CD4-positive, CD25-positive, alpha-beta regulatory T cell (primary cell): ENCODE results near the gene VENTX. TPM values are rescaled to one million over a fixed set of nuclear protein-coding genes. Genes with fewer than 3 reads are reported as not detected.
"Not testable (repeated sequence)": the region's sequence is repeated elsewhere in the genome, so short reads cannot be mapped to it uniquely, and the experiment has no call there.

Experiments used
- ATAC-seq, 2 donors: fragments of 150-1000 bp; cut with Tn5 transposase; one replicate each; pipeline ENCODE4 v1.10.0; 2021; ENCODE audit warnings: low read depth in 2 of 2, moderate number of reproducible peaks in 2 of 2, moderate library complexity in 1 of 2
- DNase-seq, 3 donors: peaks; one replicate each; pipeline versions ENCODE4 v3.0.0 to v3.0.0-alpha.2; 2012 to 2022; ENCODE audit warnings: mixed read lengths in 1 of 3
- H3K27ac ChIP-seq: one replicate; pipeline ENCODE4 v1.7.0; 2013; ENCODE audit warnings: mild to moderate bottlenecking, low read length; ENCODE audit not compliant: insufficient read depth, poor library complexity, severe bottlenecking
- H3K27me3 ChIP-seq: one replicate; pipeline ENCODE4 v1.7.0; 2013; ENCODE audit warnings: low read length; ENCODE audit not compliant: control insufficient read depth, insufficient read depth
- H3K36me3 ChIP-seq: one replicate; pipeline ENCODE4 v1.7.0; 2013; ENCODE audit warnings: mild to moderate bottlenecking, low read length, moderate library complexity; ENCODE audit not compliant: control insufficient read depth, insufficient read depth
- H3K4me1 ChIP-seq: 2 replicates; pipeline ENCODE4 v1.7.0; 2013; ENCODE audit warnings: mild to moderate bottlenecking, low read length; ENCODE audit not compliant: insufficient read depth, control insufficient read depth, poor library complexity, severe bottlenecking
- H3K4me3 ChIP-seq: one replicate; pipeline ENCODE4 v1.7.0; 2013; ENCODE audit warnings: low read depth, mild to moderate bottlenecking, low read length, moderate library complexity
- H3K9me3 ChIP-seq, 2 experiments: 1 replicate in 1 of 2; 2 replicates in 1 of 2; pipeline ENCODE4 v1.7.0; 2013; ENCODE audit warnings: low read length in 2 of 2, mild to moderate bottlenecking in 1 of 2, moderate library complexity in 1 of 2; ENCODE audit not compliant: control insufficient read depth in 2 of 2
- H3K27ac Mint-ChIP-seq, 3 donors: one replicate each; pipeline ENCODE4 v1.8.0; 2020 to 2022; ENCODE audit warnings: mild to moderate bottlenecking in 3 of 3, mixed read lengths in 3 of 3, moderate library complexity in 2 of 3
- H3K27me3 Mint-ChIP-seq: one replicate; pipeline ENCODE4 v1.8.0; 2022; ENCODE audit warnings: mild to moderate bottlenecking, mixed read lengths
- H3K36me3 Mint-ChIP-seq: one replicate; pipeline ENCODE4 v1.8.0; 2020; ENCODE audit warnings: mixed read lengths
- H3K4me1 Mint-ChIP-seq, 4 donors: one replicate each; pipeline ENCODE4 v1.8.0; 2020 to 2022; ENCODE audit warnings: mixed read lengths in 4 of 4, mild to moderate bottlenecking in 1 of 4
- H3K4me3 Mint-ChIP-seq, 4 donors: one replicate each; pipeline ENCODE4 v1.8.0; 2020 to 2022; ENCODE audit warnings: mild to moderate bottlenecking in 4 of 4, mixed read lengths in 4 of 4, moderate library complexity in 3 of 4
- H3K9me3 Mint-ChIP-seq, 7 donors: one replicate each; pipeline ENCODE4 v1.8.0; 2020 to 2022; ENCODE audit warnings: mixed read lengths in 7 of 7, mild to moderate bottlenecking in 3 of 7, moderate library complexity in 2 of 7
- polyA plus RNA-seq, 4 donors: library from polyadenylated mRNA; unstranded; fragments of 300-500 nt; fragmentation: Illumina TruSeq; gene quantifications; one replicate each; pipeline ENCODE4 v1.2.3, GENCODE V29; 2021
- total RNA-seq: library from RNA; stranded (reverse); gene quantifications from one replicate; pipeline ENCODE4 v1.2.3, GENCODE V29; 2022

The VENTX gene
- total and polyA plus RNA-seq, 5 donors from 2014 or later = not detected

DNA sequence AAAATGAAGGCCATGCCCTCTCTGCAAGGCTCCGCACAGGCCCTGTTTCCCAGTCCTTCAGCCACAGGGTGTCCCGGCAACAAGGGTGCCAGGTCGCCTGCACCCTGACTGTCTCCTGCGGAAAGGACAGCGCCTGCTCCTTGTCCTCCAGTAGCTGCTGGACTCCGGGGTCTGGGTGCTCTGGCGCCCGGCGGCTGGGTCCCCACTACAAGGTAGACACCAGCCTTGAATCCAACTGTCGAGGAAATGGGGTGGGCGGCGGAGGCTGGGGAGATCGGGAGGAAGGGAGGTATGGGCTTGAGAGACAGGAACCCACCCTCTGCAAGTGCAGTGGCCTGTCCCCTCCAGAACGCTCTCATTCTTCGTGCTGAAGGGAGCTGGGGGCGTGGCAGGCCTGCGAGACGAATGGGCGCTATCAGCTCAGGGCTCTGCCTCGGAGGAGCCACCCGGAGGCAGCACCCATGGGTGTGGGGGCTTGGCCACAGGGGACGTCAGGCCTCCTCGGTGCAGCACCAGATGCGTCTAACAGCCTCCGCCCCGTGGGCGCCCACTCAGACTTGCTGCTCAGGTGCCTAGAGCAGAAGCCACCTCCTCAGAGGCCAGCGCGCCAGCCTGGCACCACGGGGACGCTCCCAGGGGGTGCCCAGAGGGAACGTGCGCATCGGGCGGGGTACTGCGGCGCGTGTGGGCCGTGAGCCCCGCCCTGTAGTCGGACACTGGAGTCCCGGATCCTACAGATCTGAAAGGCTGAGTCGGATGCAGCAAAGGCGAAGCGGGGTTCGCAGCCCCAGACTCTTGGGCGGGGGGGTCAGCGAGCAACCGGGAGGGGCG, 23.5 kb downstream of the VENTX start:
- H3K4me1 Mint-ChIP-seq = peaks cover 0 to 78% (median 29%) of the 10 kb centered on the region in 4 donors
- peak; percentile 58 to 67 (median 65) for DNase-seq
- Histone ChIP-seq H3K36me3 (no peaks in the 10 kb centered on the region), H3K4me3 (no peak overlapping the region), H3K9me3 (no peaks in the 10 kb centered on the region), H3K4me1 (peaks cover 80% of the 10 kb centered on the region), H3K27ac (peak overlapping the region; percentile 90), H3K27me3 (no peaks in the 10 kb centered on the region)
- H3K27me3 Mint-ChIP-seq = no peaks in the 10 kb centered on the region
- H3K9me3 Mint-ChIP-seq = no peaks in the 10 kb centered on the region
- peak; percentile 33 to 40 for ATAC-seq
- H3K36me3 Mint-ChIP-seq = no peaks in the 10 kb centered on the region
- peak overlapping the region; percentile 14 to 95 (median 71) for H3K27ac Mint-ChIP-seq
- peak overlapping the region; percentile 83 to 95 (median 85) for H3K4me3 Mint-ChIP-seq

DNA sequence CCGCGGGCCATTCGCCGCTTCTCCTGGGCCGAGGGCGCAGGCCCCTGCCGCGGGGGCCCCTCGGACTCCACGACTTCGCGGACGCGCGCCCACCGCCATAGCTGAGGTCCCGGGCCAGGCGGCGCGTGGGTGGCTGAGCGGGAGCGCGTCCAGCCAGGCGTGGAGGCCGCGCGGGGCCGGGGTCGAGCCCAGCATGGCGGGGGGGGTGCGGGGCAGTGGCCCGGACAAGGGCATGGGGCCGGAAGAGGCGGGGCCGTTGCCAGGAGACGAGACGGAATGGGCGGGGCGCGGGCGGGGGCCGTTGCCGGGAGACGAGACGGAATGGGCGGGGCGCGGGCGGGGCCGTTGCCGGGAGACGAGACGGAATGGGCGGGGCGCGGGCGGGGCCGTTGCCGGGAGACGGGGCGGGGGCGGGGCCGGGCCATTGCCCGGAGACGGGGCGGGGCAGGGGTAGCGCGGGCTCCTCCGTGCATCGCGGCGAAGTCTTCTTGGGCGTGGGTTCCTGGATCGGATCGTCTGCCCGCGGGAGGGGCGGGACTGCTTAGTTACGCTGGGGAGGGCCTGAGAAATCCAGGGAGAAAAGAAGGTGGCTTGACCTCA, 24.2 kb downstream of the VENTX start:
- no peaks in the 10 kb centered on the region for H3K9me3 ChIP-seq
- H3K36me3 Mint-ChIP-seq = no peaks in the 10 kb centered on the region
- no peaks in the 10 kb centered on the region for H3K27me3 ChIP-seq
- H3K36me3 ChIP-seq = no peaks in the 10 kb centered on the region
- H3K9me3 Mint-ChIP-seq = no peaks in the 10 kb centered on the region
- peak overlapping the region; percentile 53 for H3K4me3 ChIP-seq
- peak overlapping the region; percentile 90 for H3K27ac ChIP-seq
- H3K27me3 Mint-ChIP-seq = no peaks in the 10 kb centered on the region
- H3K4me3 Mint-ChIP-seq = peak overlapping the region; percentile 74 to 85 (median 82)
- H3K4me1 Mint-ChIP-seq = peaks cover 0 to 78% (median 29%) of the 10 kb centered on the region in 4 donors
- peak; percentile 76 to 81 (median 81) for DNase-seq
- ATAC-seq = peak; percentile 45 to 52
- peak overlapping the region; percentile 26 to 83 (median 32) for H3K27ac Mint-ChIP-seq
- H3K4me1 ChIP-seq = peaks cover 80% of the 10 kb centered on the region

DNA sequence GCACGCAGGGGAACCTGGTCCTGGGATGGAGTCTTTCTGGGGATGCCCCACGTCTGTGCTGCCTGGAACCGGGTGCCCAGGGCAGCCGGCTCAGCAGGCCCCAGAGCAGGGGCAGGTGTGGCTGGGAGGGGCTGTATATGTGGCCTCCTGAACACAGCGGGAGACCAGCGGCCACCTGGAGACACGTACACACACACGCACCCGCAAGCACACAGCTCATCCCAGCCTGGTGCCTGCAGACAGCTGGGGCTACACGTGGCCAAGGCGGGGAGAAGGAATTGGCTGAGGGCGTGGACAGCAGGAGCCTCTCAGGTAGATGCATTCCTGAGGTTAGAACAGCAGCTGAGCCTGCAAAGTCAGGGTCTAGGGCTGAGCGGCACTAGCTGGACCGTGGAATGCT, 25.0 kb downstream of the VENTX start:
- H3K27ac ChIP-seq = peak overlapping the region; percentile 80
- no peak overlapping the region for H3K4me3 ChIP-seq
- ATAC-seq (no peak), DNase-seq (no peak)
- peaks cover 0 to 70% (median 29%) of the 10 kb centered on the region in 4 donors for H3K4me1 Mint-ChIP-seq
- no peaks in the 10 kb centered on the region for H3K36me3 ChIP-seq
- peak overlapping the region in 2 of 3 donors; percentile 32 to 74 for H3K27ac Mint-ChIP-seq
- H3K9me3 ChIP-seq = no peaks in the 10 kb centered on the region
- H3K27me3 ChIP-seq = no peaks in the 10 kb centered on the region
- H3K36me3 Mint-ChIP-seq = no peaks in the 10 kb centered on the region
- peaks cover 72% of the 10 kb centered on the region for H3K4me1 ChIP-seq
- H3K9me3 Mint-ChIP-seq = no peaks in the 10 kb centered on the region
- peak overlapping the region in 3 of 4 donors; percentile 81 to 85 (median 82) for H3K4me3 Mint-ChIP-seq
- H3K27me3 Mint-ChIP-seq = no peaks in the 10 kb centered on the region

DNA sequence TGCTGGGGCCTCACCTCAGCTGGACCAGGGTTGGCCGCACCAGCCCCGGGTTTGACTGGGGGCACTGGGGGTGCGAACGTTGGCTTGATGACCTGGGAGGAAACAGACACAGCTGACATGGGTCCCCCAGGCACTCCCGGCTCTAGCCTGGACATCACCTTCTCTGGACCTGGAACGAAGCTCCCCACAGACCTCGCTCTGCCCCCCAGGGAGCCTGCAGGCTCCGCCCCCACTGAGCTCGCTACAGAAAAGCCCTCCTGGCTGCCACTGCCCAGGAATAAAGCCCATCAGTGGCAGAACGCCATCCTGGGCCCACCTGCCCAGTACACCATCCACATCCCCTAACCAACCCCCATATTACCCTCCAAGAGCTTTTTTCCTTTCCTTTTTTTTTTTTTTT, 26.0 kb downstream of the VENTX start:
- Mint-ChIP-seq H3K36me3 (no peaks in the 10 kb centered on the region), H3K4me1 (peaks cover 0 to 62% (median 29%) of the 10 kb centered on the region in 4 donors), H3K4me3 (peak overlapping the region; percentile 61 to 90 (median 74)), H3K27ac (peak overlapping the region; percentile 52 to 79 (median 74)), H3K27me3 (no peaks in the 10 kb centered on the region), H3K9me3 (no peaks in the 10 kb centered on the region)
- ATAC-seq = no peak
- Histone ChIP-seq H3K4me1 (peaks cover 62% of the 10 kb centered on the region), H3K36me3 (no peaks in the 10 kb centered on the region), H3K27ac (peak overlapping the region; percentile 53), H3K27me3 (no peaks in the 10 kb centered on the region), H3K9me3 (no peaks in the 10 kb centered on the region), H3K4me3 (no peak overlapping the region)
- no peak for DNase-seq

DNA sequence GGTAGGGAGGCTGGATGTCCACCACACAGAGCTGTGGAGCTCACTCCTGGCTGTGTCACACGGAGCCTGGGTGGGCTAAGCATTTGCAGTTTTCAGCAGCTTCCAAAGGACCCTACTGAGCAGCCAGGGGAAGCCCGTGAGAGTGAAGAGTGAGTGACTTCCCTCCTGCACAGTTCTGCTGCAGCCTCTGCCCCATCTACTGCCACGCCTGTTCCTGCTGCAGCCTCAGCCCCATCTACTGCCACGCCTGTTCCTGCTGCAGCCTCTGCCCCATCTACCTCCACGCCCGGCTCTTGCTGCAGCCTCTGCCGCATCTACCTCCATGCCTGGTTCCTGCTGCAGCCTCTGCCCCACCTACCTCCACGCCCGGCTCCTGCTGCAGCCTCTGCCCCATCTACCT, 26.8 kb downstream of the VENTX start:
- DNase-seq = peak in 2 of 3 donors; percentile 57 to 87
- Histone ChIP-seq H3K4me3 (peak overlapping the region; percentile 52), H3K4me1 (peaks cover 54% of the 10 kb centered on the region), H3K27ac (peak overlapping the region; percentile 53), H3K9me3 (no peaks in the 10 kb centered on the region), H3K27me3 (no peaks in the 10 kb centered on the region), H3K36me3 (peaks cover 4% of the 10 kb centered on the region)
- Mint-ChIP-seq H3K36me3 (no peaks in the 10 kb centered on the region), H3K27ac (peak overlapping the region; percentile 54 to 79 (median 66)), H3K9me3 (no peaks in the 10 kb centered on the region), H3K4me1 (peaks cover 0 to 54% (median 24%) of the 10 kb centered on the region in 4 donors), H3K27me3 (no peaks in the 10 kb centered on the region), H3K4me3 (peak overlapping the region; percentile 61 to 90 (median 74))
- ATAC-seq = peak; percentile 53 to 66

DNA sequence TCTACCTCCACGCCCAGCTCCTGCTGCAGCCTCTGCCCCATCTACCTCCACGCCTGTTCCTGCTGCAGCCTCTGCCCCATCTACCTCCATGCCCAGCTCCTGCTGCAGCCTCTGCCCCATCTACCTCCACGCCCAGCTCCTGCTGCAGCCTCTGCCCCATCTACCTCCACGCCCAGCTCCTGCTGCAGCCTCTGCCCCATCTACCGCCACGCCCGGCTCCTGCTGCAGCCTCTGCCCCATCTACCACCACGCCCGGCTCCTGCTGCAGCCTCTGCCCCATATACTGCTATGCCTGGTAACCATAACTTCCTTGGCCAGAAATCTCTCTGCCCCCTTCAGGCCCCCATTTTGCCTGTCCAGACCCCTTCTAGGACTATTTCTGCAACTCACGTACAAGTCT, 27.4 kb downstream of the VENTX start:
- H3K27ac Mint-ChIP-seq = peak overlapping the region in 1 of 3 donors; percentile 36
- H3K27ac ChIP-seq, H3K36me3 Mint-ChIP-seq, H3K27me3 Mint-ChIP-seq, ATAC-seq, H3K9me3 ChIP-seq, DNase-seq, H3K27me3 ChIP-seq, H3K36me3 ChIP-seq, H3K4me3 ChIP-seq, H3K9me3 Mint-ChIP-seq: not testable (repeated sequence)
- peaks cover 0 to 48% (median 19%) of the 10 kb centered on the region in 4 donors for H3K4me1 Mint-ChIP-seq
- peak overlapping the region in 3 of 4 donors; percentile 75 to 86 (median 76) for H3K4me3 Mint-ChIP-seq
- H3K4me1 ChIP-seq = peaks cover 49% of the 10 kb centered on the region

DNA sequence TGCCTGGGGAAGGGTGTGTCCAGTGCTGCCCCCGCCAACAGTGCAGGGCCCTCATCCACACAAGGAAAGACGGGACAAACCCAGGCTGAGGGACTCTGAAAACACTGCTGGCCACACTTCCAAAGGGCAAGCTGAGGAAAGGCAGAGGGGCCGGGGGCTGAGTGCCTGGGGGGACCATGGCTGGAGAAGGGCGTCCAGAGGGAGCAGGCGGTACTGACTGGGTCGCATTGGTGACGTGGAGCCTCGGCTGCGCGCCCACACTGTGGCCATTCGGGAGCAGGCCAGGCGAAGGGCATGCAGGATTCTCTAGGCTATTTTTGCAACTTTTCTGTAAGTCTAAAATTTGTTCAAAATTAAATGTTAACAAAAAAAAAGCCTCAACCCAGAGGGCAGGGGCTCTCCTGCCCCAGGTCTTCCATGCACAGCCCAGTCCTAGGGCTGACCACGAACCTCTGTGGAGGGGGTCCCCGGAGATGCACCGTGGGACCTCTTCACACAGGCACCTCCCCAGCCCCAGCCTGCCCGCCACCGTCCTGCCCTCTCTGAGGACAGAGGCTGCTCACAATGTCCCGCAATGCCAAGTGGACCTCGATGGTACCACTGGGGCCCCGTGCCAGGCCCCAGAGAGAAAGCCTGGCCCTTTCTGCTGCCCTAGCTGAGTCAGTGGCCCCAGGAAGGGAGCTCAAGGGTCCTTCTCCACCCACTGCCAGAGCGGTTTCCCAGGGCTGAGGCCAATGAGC, 28.6 kb downstream of the VENTX start:
- Mint-ChIP-seq H3K4me1 (peaks cover 0 to 37% (median 17%) of the 10 kb centered on the region in 4 donors), H3K9me3 (no peaks in the 10 kb centered on the region), H3K27me3 (no peaks in the 10 kb centered on the region), H3K4me3 (peak overlapping the region in 1 of 4 donors; percentile 75), H3K36me3 (no peaks in the 10 kb centered on the region), H3K27ac (peak overlapping the region in 1 of 3 donors; percentile 79)
- peaks cover 11% of the 10 kb centered on the region for H3K36me3 ChIP-seq
- H3K27ac ChIP-seq = no peak overlapping the region
- peaks cover 39% of the 10 kb centered on the region for H3K4me1 ChIP-seq
- no peaks in the 10 kb centered on the region for H3K9me3 ChIP-seq
- DNase-seq (no peak), ATAC-seq (no peak)
- no peak overlapping the region for H3K4me3 ChIP-seq
- no peaks in the 10 kb centered on the region for H3K27me3 ChIP-seq
